Gastroesophageal sphincter (tissue), 3 donors: ENCODE results near the gene GRK4.

Experiments
- CTCF ChIP-seq, 4 experiments: fragments of 200-600 bp in 2 of 4; fragments of 450-650 bp in 2 of 4; sonication (generic) in 1 of 4; IDR thresholded peaks; one replicate each; pipeline ENCODE4 v1.5.1; 2017 to 2019; ENCODE audit warnings: antibody characterized with exemption in 4 of 4, mild to moderate bottlenecking in 2 of 4, moderate library complexity in 2 of 4
- EP300 ChIP-seq: sonication (generic); formaldehyde crosslinking; IDR thresholded peaks from one replicate; pipeline ENCODE4 v1.6.1; 2017; ENCODE audit warnings: antibody characterized with exemption, mild to moderate bottlenecking
- POLR2A ChIP-seq, 2 donors: fragments of 450-650 bp; IDR thresholded peaks; one replicate each; pipeline ENCODE4 v1.6.1; 2017; ENCODE audit warnings: antibody characterized with exemption in 2 of 2, mild to moderate bottlenecking in 2 of 2, moderate library complexity in 1 of 2
- POLR2AphosphoS5 ChIP-seq: sonication (generic); formaldehyde crosslinking; IDR thresholded peaks from one replicate; pipeline ENCODE4 v1.6.1; 2017; ENCODE audit warnings: antibody characterized with exemption

DNA sequence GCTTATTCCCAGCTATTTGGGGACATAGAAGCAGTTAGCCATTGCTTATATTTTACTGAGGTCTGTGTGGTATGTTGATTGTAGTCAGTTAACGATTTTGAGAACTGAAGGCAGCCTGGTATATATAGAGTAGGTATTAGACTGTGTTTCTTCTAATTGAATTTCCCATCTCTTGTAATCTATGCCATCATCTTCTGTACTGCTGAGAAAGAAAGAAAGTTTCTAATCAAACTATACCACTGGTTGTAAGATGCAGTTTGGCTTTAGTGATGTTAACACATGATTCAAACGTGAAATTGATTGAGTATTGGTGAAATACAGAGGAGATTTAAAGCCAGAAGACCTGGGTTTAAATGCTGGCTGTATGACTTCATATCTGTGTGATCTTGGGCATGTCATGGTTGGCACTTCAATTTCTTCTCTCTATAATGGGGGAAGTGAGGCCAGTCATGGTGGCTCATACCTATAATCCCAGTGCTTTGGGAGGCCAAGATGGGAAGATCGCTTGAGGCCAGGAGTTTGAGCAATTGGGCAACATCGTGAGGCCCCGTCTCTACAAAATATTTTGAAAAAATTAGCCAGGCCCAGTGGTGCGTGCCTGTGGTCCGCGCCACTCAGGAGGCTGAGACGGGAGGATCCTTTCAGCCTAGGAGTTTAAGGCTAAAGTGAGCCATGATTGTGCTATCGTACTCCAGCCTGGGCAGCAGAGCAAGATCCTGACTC lies 122.7 kb downstream of the GRK4 start:
- TF ChIP-seq CTCF (IDR thresholded peaks at IDR 0.05) (no peak), POLR2A (IDR thresholded peaks at IDR 0.05) (no peak), POLR2AphosphoS5 (no peak), EP300 (no peak)
